GM19043 (cell line): ENCODE results near the gene TPM3.
"Not testable (repeated sequence)": the region's sequence is repeated elsewhere in the genome, so short reads cannot be mapped to it uniquely, and the experiment has no call there.

Experiments
- ATAC-seq: cut with Tn5 transposase; IDR thresholded peaks from one replicate; pipeline ENCODE4 v1.9.1; 2021; ENCODE audit warnings: low read depth; ENCODE audit not compliant: unreplicated experiment

TPM3 gene

GRCh38 chr1:154206196-154206595 lies 14.3 kb upstream of the TPM3 start, which contains the start of gene CFAP141:
TSS of gene CFAP141 (minus strand) at chr1:154206333. CDS start at chr1:154206307, 26 bp downstream.
- ATAC-seq: no peak

GRCh38 chr1:154205778-154206177 lies 13.9 kb upstream of the TPM3 start:
- ATAC-seq: not testable (repeated sequence)

GRCh38 chr1:154199563-154199879 lies 7.6 kb upstream of the TPM3 start:
- ATAC-seq: no peak

- ATAC-seq: no peak
Observed at GRCh38 chr1:154198756-154199562, 7.1 kb upstream of the TPM3 start.

- ATAC-seq: no peak
Observed at GRCh38 chr1:154193821-154194220, 1.9 kb upstream of the TPM3 start.

GRCh38 chr1:154192476-154192875 lies 576 bp upstream of the TPM3 start:
- no peak for ATAC-seq

- ATAC-seq: no peak
Observed at GRCh38 chr1:154190550-154190949, 1.4 kb downstream of the TPM3 start.

- ATAC-seq: no peak
Observed at GRCh38 chr1:154186852-154187501, 4.9 kb downstream of the TPM3 start.

- no peak for ATAC-seq
Observed at GRCh38 chr1:154186177-154186576, 5.7 kb downstream of the TPM3 start.

- peak; percentile 69 for ATAC-seq
Observed at GRCh38 chr1:154183046-154183915, 8.6 kb downstream of the TPM3 start.

GRCh38 chr1:154182344-154183045 lies 9.4 kb downstream of the TPM3 start:
- peak; percentile 43 for ATAC-seq

- ATAC-seq: no peak
Observed at GRCh38 chr1:154181944-154182343, 10.0 kb downstream of the TPM3 start.

GRCh38 chr1:154179946-154180687 lies 11.8 kb downstream of the TPM3 start:
- ATAC-seq: no peak

GRCh38 chr1:154178911-154179811 lies 12.7 kb downstream of the TPM3 start:
- ATAC-seq: no peak

GRCh38 chr1:154178013-154178412 lies 13.9 kb downstream of the TPM3 start:
- no peak for ATAC-seq

GRCh38 chr1:154176337-154176736 lies 15.6 kb downstream of the TPM3 start:
- no peak for ATAC-seq

- no peak for ATAC-seq
Observed at GRCh38 chr1:154174654-154175053, 17.2 kb downstream of the TPM3 start.

GRCh38 chr1:154171880-154172279 lies 20.0 kb downstream of the TPM3 start:
- ATAC-seq: no peak

GRCh38 chr1:154171223-154171583 lies 20.7 kb downstream of the TPM3 start:
- ATAC-seq: no peak
